ENCODE measurements around the gene PROSER3.

DNA sequence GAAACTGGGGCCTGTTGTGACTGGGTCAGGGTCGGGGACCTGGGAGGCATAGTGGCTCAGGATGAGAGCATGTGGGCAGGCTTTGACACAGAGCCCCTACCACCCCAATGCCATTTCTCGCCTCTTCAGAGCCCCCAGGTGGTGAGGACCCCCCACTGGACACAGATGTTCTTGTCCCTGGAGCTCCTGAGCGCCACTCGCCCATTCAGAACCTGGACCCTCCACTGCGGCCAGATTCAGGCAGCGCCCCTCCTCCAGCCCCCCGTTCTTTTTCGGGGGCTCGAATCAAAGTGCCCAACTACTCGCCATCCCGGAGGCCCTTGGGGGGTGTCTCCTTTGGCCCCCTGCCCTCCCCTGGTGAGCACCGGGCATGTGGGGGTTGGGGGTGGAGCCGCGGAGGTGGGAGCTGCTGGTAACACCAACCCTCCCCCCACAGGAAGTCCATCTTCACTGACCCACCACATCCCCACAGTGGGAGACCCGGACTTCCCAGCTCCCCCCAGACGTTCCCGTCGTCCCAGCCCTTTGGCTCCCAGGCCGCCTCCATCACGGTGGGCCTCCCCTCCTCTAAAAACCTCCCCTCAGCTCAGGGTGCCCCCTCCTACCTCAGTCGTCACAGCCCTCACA is 26.1 kb upstream of the PROSER3 start:
- TF ChIP-seq, protein P1, sequence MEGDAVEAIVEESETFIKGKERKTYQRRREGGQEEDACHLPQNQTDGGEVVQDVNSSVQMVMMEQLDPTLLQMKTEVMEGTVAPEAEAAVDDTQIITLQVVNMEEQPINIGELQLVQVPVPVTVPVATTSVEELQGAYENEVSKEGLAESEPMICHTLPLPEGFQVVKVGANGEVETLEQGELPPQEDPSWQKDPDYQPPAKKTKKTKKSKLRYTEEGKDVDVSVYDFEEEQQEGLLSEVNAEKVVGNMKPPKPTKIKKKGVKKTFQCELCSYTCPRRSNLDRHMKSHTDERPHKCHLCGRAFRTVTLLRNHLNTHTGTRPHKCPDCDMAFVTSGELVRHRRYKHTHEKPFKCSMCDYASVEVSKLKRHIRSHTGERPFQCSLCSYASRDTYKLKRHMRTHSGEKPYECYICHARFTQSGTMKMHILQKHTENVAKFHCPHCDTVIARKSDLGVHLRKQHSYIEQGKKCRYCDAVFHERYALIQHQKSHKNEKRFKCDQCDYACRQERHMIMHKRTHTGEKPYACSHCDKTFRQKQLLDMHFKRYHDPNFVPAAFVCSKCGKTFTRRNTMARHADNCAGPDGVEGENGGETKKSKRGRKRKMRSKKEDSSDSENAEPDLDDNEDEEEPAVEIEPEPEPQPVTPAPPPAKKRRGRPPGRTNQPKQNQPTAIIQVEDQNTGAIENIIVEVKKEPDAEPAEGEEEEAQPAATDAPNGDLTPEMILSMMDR (IDR thresholded peaks at IDR 0.05), result no peak
- no peak for TF ChIP-seq ZFX (IDR thresholded peaks at IDR 0.05; ENCODE audit: borderline replicate concordance)
